Measurements from ENCODE around the gene IFIT1.
"Not testable (repeated sequence)": the region's sequence is repeated elsewhere in the genome, so short reads cannot be mapped to it uniquely, and the experiment has no call there.

IFIT1 gene

DNA sequence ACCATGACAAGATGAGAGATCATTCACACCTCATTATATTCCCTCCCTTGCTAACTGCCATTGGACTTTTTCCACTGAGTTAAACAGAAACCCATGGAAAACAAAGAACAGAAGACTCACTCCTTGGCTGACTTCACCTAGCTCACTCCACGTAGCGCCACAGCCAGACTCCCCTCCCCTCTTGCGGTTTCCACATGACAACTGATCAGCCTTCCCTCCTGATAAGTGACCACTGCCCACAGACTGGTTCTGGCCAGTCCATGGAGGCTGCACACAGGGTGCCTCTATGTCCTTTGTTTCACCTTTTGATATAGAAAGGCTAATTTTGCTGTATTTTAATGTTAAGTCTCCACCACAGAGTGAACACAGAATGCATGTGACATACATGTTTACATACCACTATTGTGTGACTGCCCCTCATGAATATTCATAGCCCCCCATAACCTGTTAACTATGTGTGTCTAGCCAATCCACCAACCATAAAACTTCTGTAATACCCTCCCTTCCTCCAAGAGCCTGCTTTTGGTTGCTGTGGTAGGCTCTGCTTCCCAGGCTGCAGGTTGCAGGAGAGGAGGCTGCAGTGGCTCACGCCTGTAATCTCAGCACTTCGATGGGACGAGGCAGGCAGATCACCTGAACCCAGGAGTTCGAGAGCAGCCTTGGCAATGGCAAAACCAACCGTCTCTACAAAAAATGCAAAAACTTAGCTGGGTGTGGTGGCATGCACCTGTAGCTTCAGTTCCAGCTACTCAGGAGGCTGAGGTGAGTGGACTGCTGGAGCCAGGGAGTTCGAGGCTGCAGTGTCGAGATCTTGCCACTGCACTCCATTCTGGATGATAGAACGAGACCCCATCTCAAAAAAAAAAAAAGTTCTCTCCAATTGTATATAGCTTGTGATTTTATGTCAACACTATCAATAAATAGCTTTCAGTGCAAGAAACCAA lies 12.0 kb downstream of the IFIT1 start:
- DNase-seq, result no peak

DNA sequence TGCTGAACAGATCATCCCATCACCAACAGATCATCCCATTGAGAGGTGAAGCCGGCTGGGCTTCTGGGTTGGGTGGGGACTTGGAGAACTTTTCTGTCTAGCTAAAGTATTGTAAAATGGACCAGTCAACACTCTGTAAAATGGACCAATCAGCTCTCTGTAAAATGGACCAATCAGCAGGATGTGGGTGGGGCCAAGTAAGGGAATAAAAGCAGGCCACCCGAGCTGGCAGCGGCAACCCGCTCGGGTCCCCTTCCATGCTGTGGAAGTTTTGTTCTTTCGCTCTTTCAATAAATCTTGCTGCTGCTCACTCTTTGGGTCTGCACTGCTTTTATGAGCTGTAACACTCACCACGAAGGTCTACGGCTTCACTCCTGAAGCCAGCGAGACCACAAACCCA lies 13.8 kb downstream of the IFIT1 start:
- not testable (repeated sequence) for DNase-seq

DNA sequence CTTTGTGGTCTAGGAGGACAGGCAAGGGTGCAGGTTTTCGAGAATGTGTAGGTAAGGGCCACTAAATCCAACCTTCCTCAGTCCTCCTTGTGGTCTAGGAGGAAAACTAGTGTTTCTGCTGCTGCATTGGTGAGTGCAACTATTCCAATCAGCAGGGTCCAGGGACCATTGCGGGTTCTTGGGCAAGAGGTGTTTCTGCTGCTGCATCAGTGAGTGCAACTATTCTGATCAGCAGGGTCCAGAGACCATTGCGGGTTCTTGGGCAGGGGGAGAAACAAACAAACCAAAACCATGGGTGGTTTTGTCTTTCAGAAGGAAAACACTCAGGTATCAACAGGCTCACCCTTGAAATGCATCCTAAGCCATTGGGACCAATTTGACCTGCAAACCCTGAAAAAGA lies 15.4 kb downstream of the IFIT1 start:
- not testable (repeated sequence) for DNase-seq

DNA sequence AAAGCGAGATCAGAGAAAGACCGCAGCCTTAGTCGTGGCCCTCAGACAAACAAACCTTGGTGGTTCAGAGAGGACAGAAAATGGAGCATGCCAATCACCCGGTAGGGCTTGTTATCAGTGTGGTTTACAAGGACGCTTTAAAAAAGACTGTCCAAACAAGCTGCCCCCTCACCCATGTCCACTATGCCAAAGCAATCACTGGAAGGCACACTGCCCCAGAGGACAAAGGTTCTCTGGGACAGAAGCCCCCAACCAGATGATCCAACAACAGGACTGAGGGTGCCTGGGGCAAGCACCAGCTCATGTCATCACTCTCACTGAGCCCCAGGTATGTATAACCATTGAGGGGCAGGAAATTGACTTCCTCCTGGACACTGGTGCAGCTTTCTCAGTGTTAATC lies 16.9 kb downstream of the IFIT1 start:
- DNase-seq, result not testable (repeated sequence)

DNA sequence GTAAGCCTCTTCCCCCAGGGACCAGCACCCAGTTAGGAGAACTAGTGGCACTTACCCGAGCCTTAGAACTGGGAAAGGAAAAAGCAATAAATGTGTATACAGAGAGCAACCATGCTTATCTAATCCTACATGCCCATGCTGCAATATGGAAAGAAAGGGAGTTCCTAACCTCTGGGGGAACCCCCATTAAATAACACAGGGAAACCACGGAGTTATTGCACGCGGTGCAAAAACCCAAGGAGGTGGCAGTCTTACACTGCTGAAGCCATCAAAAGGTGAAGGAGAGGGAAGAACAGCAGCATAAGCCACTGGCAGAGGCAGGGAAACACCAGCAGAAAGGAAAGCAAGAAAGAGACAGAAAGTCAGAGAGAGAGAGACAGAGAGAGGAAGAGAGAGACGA lies 18.1 kb downstream of the IFIT1 start:
- DNase-seq, result not testable (repeated sequence)

DNA sequence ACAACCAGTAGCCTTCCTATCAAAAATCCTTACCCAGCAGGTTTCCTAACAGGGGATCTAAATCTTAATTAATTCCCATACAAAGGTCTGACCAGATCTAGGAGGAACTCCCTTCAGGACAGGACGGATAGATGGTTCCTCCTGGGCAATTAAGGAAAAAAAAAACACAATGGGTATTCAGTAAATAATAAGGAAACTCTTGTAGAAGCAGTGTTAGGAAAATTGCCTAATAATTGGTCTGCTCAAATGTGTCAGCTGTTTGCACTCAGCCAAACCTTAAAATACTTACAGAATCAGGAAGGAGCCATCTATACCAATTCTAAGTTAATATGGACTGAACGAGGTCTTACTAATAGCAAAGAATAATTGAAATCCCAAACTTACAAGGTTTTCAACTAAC lies 18.7 kb downstream of the IFIT1 start:
- not testable (repeated sequence) for DNase-seq

DNA sequence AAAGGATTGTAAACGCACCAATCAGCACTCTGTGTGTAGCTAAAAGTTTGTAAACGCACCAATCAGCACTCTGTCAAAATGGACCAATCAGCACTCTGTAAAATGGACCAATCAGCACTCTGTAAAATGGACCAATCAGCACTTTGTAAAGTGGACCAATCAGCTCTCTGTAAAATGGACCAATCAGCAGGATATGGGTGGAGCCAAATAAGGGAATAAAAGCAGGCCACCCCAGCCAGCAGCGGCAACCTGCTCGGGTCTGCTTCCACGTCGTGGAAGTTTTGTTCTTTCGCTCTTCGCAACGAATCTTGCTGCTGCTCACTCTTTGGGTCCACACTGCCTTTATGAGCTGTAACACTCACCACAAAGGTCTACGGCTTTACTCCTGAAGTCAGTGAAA lies 19.9 kb downstream of the IFIT1 start:
- not testable (repeated sequence) for DNase-seq

DNA sequence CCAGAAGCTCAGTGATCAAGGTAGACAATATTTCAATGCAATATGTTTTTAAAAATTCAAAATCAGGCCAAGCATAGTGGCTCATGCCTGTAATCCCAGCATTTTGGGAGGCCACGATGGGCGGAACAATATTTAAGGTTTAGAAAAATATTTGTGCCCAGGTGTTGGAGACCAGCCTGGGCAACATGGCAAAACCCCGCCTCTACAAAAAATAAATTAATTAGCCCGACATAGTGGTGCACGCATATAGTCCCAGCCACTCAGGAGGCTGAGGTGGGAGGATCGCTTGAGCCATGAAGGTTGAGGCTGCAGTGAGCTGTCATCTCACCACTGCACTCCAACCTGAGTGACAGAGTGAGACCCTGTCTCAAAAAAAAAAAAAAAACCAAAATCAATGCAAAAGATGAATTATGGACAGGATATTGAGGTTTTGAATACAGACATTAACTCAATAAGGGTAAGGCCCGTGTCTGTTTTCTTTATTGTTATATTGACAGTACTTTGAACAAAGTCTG lies 21.0 kb downstream of the IFIT1 start:
- no peak for DNase-seq

DNA sequence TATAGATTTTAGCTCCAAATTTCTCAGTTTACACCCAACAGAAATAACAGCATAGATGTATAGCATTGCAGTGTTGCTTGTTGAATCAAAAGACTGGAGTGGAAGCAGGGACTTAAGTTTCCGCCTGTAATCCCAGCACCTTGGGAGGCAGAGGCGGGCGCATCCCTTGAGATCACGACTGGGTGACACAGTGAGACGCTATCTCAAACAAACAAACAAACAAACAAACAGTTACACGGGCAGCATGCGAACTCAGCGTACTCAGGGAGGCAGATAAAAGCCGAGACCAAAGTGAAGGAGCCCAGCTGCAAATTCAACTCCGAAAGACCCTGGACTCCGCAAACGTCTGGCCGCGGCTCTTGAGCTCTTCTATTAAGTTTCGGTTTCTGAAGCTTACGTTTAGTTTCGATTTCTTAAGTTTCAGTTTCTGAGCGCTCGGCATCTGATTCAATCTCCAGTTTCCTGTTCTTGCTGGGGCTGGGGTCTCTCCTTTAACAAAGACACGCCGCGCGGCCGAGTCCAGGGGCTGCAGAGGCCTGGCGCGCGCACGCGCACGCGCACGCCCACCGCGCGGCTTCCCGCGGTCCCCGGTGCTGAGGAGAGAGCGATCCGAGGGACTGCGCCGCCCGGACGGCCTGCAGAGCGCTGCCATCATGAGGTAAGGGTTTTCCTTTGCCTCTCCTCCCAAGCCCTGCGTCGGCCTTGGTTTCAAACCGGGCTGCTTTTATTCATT lies 21.9 kb downstream of the IFIT1 start, which contains the start of gene IFIT5:
IFIT5 (plus strand) TSS at position 423 of the 733 bp plus-strand sequence; CDS start at position 654, 231 bp downstream.
- peak; percentile 45 for DNase-seq

DNA sequence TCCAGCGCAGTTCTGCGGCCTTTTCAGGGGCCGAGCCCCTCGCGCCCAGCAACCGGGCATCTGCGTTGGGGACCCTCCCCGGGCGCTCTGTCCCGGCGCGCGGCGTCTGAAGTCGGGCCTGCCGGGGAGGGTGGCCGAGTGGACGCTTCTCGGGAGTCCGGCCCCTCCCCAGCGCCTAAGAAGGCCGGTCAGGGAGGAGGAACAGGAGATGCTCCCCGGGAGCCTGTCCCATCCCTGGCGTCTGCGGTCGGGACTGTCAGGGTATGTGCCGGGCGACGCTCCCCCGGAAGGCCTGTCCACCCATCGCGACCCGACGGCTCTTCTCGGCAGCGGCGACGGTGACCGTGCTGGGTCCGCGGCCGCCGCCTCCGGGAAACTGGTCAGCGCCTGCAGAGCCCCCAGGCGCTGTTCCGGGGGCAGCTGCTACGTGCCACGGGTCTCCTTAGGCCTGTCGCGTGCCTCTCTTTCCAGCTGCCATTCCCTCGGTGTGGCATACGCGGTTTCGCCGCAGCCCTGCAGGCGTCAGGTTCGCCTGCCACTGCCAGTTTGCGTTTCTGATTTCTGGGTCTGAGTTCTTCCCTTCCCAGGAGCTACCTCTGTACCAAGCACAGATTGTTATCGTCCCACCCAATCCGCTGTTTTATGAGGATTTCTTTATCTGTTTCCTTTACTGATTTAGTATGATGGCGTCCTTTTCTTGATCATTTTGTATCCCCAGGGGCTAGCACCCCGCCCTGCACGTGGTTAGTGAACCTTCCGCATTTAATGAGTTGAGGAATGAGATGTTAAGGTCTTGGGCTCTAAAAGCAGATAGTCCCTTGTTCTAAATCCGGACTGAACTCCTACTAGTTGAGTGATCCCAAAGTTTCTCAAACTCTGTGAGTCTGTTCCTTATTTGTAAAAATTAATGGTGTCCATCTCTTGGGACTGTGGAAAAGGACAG lies 22.7 kb downstream of the IFIT1 start:
- DNase-seq, result peak; percentile 29

DNA sequence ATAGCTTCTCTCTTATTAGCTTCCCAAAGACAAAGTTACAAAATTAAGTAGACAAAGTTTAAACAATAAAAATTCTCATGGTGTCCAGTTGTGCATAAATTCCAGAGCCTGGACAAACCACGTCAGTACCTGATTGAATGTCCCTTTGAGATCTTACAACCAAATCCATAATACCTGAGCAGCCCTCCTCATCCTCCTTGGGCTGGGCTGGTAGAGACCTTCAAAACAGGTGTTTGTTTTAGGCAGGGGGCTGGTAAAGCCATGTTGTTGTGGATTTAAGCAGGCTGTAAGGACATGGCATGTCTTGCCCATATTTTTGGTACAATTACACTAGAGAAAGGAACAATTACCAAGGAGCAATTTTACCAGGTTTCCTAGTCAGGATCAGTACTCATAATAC lies 24.0 kb downstream of the IFIT1 start:
- DNase-seq, result no peak

DNA sequence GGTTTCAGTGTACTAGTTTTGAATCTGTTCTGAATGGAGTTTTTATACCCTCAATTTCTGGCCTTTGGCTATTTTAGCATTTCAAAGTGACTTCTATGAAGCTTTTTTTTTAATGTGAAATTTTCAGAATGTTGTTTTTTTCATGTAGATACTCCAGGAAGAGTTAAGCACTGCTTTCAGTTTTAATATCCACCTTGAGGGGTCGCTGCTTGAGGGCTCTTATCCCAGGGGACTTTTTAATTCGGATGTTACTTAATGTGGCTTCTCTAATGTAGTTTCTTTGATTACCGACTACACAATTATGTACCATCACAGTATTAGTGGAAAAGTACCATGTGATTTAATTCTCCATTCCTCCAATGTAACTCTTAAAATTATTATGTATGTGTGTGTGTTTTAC lies 27.1 kb downstream of the IFIT1 start:
- DNase-seq, result no peak

DNA sequence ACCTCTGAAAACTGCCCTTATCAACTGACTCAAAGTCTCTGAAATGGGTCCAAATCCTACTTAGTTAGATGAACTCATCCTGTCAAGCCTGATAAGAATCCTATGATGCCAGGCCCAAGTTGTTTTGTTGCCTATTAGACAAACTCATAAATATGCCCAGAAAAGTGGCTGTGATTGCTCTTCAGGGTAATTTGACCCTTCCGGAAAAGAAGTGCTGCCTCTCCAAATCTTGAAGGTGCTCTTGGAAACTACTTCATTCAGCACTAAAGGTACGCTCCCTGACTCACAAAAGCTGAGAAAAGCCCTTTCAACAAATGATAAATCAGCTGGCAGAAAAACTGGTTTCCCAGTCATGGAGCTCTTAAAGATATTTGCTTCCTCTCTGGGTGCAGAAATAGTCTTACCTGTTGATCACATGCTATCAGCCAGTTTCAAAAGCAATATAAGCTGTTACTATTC lies 28.6 kb downstream of the IFIT1 start:
- no peak for DNase-seq

DNA sequence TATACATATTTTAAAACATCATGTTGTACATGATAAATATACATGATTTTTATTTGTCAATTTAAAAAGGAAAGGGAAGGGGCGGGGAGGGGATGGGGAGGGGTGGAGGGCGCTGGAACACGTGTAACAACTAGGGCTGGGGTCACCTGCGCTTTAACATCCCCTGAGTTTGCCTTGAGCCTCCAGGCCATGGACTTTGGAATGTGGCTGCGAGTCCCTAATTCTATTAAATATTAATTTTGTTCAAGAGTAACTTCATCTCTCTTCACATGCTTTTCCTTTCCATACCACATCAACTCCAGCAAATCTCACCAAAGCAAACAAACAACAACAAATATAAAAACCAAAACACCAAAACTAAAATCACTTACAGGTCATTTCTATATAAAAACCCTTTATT lies 32.6 kb downstream of the IFIT1 start:
- no peak for DNase-seq

DNA sequence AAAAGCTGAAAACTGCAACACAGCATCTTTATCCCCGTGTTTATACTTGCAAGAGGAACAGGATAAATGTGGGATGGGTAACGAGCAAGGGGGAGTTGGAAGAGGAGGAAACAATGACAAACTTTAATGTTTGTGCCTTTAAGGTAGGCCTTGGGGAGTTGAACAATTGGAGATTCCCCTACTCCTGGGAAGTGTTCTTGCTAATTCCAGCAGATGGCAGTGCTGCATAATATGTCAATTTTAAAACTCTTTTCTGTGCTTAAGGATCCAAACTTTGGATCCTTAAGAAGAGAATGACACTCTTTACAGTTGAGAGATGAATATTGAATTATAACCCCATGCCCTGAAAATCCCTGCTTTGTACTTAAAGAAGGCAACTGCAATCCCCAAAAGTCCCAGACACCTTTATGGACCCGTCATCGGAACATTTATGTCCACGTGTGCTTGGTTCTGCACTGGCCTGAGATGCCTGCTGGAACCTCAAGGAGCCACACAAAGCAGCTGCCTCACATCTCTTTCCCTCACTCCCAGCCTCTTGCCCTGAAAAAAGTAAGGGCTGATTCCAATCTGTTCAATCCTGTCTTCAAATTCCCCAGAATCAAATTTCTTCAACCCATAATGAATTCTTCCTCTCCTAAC lies 33.9 kb downstream of the IFIT1 start:
- DNase-seq, result no peak

DNA sequence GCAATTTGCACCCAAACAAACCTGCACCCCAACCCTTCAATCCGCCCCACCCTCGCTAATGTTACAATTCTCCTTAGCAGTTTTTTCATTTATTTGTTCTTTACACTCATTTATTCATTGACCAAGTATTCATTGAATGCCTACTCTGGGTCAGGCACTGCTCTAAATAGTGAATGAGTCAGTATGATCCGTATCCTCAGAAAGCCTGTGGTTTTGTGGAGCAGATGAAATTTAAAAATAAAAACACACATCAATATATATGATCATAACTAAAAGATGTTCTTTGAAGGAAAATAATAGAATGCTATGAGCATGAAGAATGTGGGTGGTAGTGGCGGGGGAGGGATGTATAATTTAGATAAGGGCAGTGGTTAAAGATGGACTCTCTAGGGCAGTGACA lies 35.2 kb downstream of the IFIT1 start:
- no peak for DNase-seq

DNA sequence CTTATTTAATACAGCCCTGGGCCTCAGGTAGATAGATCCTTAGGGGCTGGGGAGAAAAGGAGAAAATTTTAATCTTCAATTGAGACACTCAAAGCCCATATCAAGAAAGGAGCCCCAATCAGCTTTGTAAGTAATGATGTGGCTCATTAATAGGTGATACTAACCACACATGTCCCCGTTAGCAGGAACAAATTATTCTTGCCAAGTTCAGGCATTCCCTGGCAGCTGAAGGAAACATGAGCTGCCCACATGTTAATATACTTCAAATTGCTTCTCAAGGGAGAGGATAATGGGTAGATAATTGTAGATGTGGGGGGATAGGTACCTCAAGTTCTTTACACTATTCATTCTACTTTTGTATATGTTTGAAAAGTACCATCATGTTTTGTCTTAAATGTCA lies 36.5 kb downstream of the IFIT1 start:
- no peak for DNase-seq

DNA sequence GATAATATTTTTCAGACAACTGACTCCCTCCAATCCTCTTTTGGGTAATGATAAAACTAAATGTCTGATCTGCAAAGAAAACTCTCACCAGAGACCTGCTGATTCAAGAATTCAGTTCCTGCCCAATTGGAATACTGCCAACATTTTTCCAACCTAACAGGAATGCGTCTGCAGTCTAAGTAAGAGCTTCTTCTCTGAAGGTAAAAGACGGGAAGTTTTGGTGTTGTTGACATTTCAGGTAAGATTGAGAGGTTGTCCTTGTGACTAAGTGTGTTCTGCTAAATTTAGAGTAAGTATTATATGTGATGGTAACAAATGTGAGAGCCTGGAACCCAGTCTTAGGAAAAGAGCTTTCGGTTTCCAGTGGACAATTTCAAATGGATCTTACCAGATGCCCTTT lies 39.6 kb downstream of the IFIT1 start:
- DNase-seq, result no peak

DNA sequence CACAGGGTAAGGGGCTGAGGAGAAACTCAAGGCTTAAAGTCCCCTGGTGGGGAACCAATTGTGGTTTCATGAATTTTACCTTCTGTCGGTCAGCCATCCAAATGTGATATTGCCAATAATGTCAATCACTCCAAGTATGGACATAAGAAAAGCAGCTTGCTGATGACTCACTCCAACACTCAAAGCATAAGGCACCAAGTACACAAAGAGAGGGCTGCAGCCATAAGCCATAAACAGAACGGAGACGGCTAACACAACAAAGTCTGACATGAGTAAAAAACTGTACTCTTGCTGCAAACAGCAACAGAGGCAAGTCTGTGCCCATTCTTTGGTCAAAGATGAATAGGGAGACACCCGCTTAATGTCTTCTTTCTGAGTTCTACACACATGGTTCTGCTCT lies 46.1 kb downstream of the IFIT1 start:
- DNase-seq, result no peak

DNA sequence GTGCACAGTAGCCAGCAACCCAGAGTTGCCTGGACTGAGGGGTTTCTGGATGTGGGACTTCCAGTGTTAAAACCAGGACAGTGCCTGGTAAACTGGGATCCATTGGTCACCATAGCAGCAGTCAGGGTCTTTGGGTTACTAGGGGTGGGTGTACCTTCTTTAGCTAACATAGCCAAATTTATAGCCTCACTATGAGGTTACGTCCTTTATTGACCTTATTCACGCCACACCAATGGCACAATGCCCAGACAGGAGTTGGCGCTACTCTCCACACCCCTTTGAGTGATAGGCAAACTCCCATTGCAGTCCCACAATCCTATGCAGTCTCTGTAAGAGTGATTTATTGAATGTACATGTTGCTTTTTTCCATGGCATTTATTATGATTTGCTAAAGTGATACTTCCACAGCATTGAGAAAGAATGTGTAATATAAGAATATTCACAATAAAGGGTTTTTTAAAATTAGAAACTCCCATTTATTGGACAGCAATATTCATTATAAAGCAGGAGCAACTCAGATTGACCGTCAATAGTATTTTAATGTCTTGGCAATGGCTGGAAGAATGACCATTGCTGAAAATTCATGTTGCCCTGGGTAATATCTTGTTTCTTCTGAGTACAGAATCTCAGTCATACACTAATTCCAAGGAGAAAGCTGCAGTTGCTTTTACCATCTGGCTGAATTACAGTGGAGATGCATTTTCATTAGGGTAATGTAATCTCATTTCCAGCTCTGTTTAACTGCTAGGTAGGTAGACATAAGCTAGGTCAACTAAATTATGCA lies 48.0 kb downstream of the IFIT1 start:
- no peak for DNase-seq

DNA sequence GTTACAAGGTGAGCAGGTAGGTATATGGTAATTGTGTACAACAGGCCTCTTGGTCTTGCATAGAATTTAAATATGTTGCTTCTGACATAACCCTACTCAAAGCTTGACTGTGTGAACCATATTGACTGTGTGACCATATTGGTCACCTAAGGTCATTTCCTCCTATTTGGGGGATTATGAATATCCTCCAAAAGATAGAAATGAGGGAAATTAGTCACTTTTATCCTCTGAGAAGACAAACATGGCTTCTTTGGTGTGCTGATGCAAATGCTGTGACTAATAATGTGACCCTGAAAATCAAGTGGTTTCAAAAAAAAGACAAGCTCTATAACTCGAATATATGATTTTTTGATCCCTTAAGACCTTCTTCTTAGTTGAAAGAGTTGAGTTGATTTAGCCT lies 49.9 kb downstream of the IFIT1 start:
- no peak for DNase-seq

Measured in stimulated activated CD4-positive, alpha-beta T cell treated with anti-CD3 and anti-CD28 coated beads, Interleukin-12 subunit alpha, Interleukin-12 subunit beta, amount 100 ng/mL, for 4 hours (primary cell).